Measurements from ENCODE around the gene UPF3B.
"Not testable (repeated sequence)": the region's sequence is repeated elsewhere in the genome, so short reads cannot be mapped to it uniquely, and the experiment has no call there.

UPF3B gene

GRCh38 chrX:119852382-119853353 lies at the start of gene UPF3B:
TSS of gene UPF3B (minus strand) at chrX:119852963. CDS start at chrX:119852928, 35 bp downstream.
- peak; percentile 96 for DNase-seq

GRCh38 chrX:119900976-119901375 lies 48.2 kb upstream of the UPF3B start:
- no peak for DNase-seq

- DNase-seq, result no peak
These were observed 46.4 kb upstream of the UPF3B start for GRCh38 chrX:119899125-119899524.

GRCh38 chrX:119895843-119896326 lies 43.1 kb upstream of the UPF3B start, which contains the start of gene AKAP14:
TSS of gene AKAP14 (plus strand) at chrX:119895893. CDS start at chrX:119903224, 7,331 bp downstream.
- DNase-seq, result no peak

GRCh38 chrX:119891961-119892692 lies 39.4 kb upstream of the UPF3B start:
- DNase-seq, result not testable (repeated sequence)

GRCh38 chrX:119890626-119891025 lies 37.9 kb upstream of the UPF3B start:
- DNase-seq, result not testable (repeated sequence)

GRCh38 chrX:119887721-119888425 lies 35.1 kb upstream of the UPF3B start:
- DNase-seq, result peak; percentile 76

- no peak for DNase-seq
These were observed 33.0 kb upstream of the UPF3B start for GRCh38 chrX:119885554-119886428.

- peak; percentile 23 for DNase-seq
These were observed 28.0 kb upstream of the UPF3B start for GRCh38 chrX:119880552-119881437.

- DNase-seq, result no peak
These were observed 27.3 kb upstream of the UPF3B start for GRCh38 chrX:119880076-119880475.

GRCh38 chrX:119878740-119879139 lies 26.0 kb upstream of the UPF3B start:
- DNase-seq, result no peak

GRCh38 chrX:119871599-119872395 lies 19.0 kb upstream of the UPF3B start, which contains the start of the genes NDUFA1 and RNF113A:
TSS of gene NDUFA1 (plus strand) at chrX:119871832. CDS start at chrX:119871912, 80 bp downstream.
TSS of gene RNF113A (minus strand) at chrX:119871733. CDS start at chrX:119871613, 120 bp downstream.
- peak; percentile 88 for DNase-seq

- no peak for DNase-seq
These were observed 18.5 kb upstream of the UPF3B start for GRCh38 chrX:119871245-119871598.

- DNase-seq, result peak; percentile 40
These were observed 17.9 kb upstream of the UPF3B start for GRCh38 chrX:119870626-119871131.

- no peak for DNase-seq
These were observed 681 bp upstream of the UPF3B start for GRCh38 chrX:119853444-119853843.

- DNase-seq, result no peak
These were observed 18.9 kb downstream of the UPF3B start for GRCh38 chrX:119833905-119834304.

GRCh38 chrX:119828446-119828845 lies 24.3 kb downstream of the UPF3B start:
- DNase-seq, result no peak

GRCh38 chrX:119826399-119826959 lies 26.3 kb downstream of the UPF3B start:
- DNase-seq, result no peak

GRCh38 chrX:119824221-119824620 lies 28.5 kb downstream of the UPF3B start:
- not testable (repeated sequence) for DNase-seq
